HUES48 (cell line): ENCODE results near the gene IL10.

Experiments used
- H3K27ac ChIP-seq: one replicate; pipeline ENCODE4 v1.7.0; 2013; ENCODE audit warnings: low read depth, low read length, inconsistent platforms
- H3K27me3 ChIP-seq: 2 replicates; pipeline ENCODE4 v1.6.1; 2013; ENCODE audit warnings: mild to moderate bottlenecking, low read length; ENCODE audit not compliant: control insufficient read depth, insufficient read depth
- H3K36me3 ChIP-seq: 2 replicates; pipeline ENCODE4 v1.6.1; 2013; ENCODE audit warnings: low read length; ENCODE audit not compliant: control insufficient read depth, insufficient read depth
- H3K4me1 ChIP-seq: 2 replicates; pipeline ENCODE4 v1.6.1; 2013; ENCODE audit warnings: mild to moderate bottlenecking, low read length; ENCODE audit not compliant: control insufficient read depth, insufficient read depth
- H3K4me3 ChIP-seq: 2 replicates; pipeline ENCODE4 v1.5.1; 2013; ENCODE audit warnings: mild to moderate bottlenecking, low read depth, low read length
- H3K9ac ChIP-seq: 2 replicates; pipeline ENCODE4 v1.6.1; 2013; ENCODE audit warnings: mild to moderate bottlenecking, low read depth, low read length, moderate library complexity
- H3K9me3 ChIP-seq: 2 replicates; pipeline ENCODE4 v1.6.1; 2013; ENCODE audit warnings: low read length; ENCODE audit not compliant: control insufficient read depth, insufficient read depth

The IL10 gene

GRCh38 chr1:206772243-206772937, at the start of gene IL10:
IL10 (minus strand) TSS chr1:206772494; CDS start chr1:206772435, 59 bp downstream.
- Histone ChIP-seq H3K4me1 (peaks cover 15% of the 10 kb centered on the region), H3K27ac (no peak within 1 kb of the TSS), H3K9ac (no peak within 1 kb of the TSS)

GRCh38 chr1:206821493-206821892, 49.2 kb upstream of the IL10 start:
- no peak overlapping the region for H3K9ac ChIP-seq
- no peaks in the 10 kb centered on the region for H3K27me3 ChIP-seq
- no peaks in the 10 kb centered on the region for H3K36me3 ChIP-seq
- H3K4me1 ChIP-seq, result no peaks in the 10 kb centered on the region; the same call in 1 of the 2 replicates
- no peak overlapping the region for H3K27ac ChIP-seq
- H3K4me3 ChIP-seq, result no peak overlapping the region
- no peaks in the 10 kb centered on the region for H3K9me3 ChIP-seq

More at GRCh38 chr1:206772243-206772937, at the start of gene IL10:
- Histone ChIP-seq H3K36me3 (no peaks in the 10 kb centered on the region), H3K27me3 (no peaks in the 10 kb centered on the region), H3K4me3 (no peak within 1 kb of the TSS), H3K9me3 (no peaks in the 10 kb centered on the region)

- H3K27me3 ChIP-seq, result no peaks in the 10 kb centered on the region
- H3K9ac ChIP-seq, result no peak overlapping the region
- H3K4me3 ChIP-seq, result no peak overlapping the region
- no peaks in the 10 kb centered on the region for H3K36me3 ChIP-seq
- no peaks in the 10 kb centered on the region; the same call in 1 of the 2 replicates for H3K4me1 ChIP-seq
- H3K9me3 ChIP-seq, result no peaks in the 10 kb centered on the region
- no peak overlapping the region for H3K27ac ChIP-seq
Measured at GRCh38 chr1:206816390-206817287, 44.3 kb upstream of the IL10 start.

DNA sequence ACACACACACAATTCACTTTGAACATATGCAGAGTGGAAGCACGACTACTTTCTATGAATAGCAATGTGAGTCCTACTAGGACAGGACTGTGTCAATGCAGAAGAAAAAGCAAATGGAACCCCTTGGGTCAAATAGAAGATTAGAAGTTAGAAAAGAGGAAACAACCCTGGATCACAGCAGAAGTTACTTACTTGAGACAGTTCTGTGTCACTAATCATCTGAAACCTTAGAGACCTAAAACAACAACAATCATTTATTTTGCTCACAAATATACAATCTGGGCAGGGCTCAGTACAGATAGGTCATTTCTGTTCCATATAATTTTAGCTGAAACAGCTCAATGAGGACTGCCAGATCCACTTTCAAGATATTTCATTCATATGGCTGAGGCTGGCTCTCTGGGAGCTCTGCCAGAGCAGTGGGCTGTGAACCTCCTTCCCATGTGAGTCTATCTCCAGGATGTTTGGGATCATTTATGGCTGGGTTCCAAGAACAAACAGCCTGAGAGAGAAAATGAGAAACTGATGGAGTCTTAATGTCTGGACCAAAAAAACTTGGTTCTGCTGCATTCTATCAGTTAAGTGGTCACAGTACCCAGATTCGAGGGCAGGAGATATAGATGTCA, 42.5 kb upstream of the IL10 start:
- H3K9ac ChIP-seq, result no peak overlapping the region
- H3K27ac ChIP-seq, result no peak overlapping the region
- no peak overlapping the region for H3K4me3 ChIP-seq
- H3K4me1 ChIP-seq, result no peaks in the 10 kb centered on the region
- no peaks in the 10 kb centered on the region for H3K27me3 ChIP-seq
- H3K36me3 ChIP-seq, result no peaks in the 10 kb centered on the region
- H3K9me3 ChIP-seq, result no peaks in the 10 kb centered on the region

DNA sequence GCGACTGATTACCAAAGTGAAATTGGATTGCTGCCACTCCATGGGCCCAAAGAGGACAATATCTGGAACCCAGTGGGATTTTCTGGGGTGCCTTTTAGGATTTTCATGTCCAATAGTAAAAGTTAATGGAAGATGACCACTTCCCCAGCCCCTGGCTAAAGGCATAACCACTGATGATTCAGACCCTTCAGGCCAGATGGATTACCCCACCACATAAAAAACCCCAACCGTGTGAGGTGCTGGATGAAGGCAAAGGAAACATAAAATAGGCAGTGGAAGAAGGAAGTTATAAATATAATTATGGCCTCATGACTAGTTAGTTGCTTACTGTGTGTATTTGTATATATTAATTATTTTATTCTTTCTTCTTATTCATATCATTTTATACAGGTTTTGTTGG, 40.2 kb upstream of the IL10 start:
- H3K4me3 ChIP-seq, result no peak overlapping the region
- H3K27me3 ChIP-seq, result no peaks in the 10 kb centered on the region
- no peaks in the 10 kb centered on the region for H3K36me3 ChIP-seq
- H3K9ac ChIP-seq, result no peak overlapping the region
- no peaks in the 10 kb centered on the region for H3K9me3 ChIP-seq
- no peaks in the 10 kb centered on the region for H3K4me1 ChIP-seq
- H3K27ac ChIP-seq, result no peak overlapping the region

GRCh38 chr1:206809504-206810084, 37.3 kb upstream of the IL10 start:
- Histone ChIP-seq H3K9me3 (no peaks in the 10 kb centered on the region), H3K36me3 (no peaks in the 10 kb centered on the region), H3K9ac (no peak overlapping the region), H3K4me1 (no peaks in the 10 kb centered on the region), H3K27me3 (no peaks in the 10 kb centered on the region), H3K27ac (no peak overlapping the region), H3K4me3 (no peak overlapping the region)

- no peak overlapping the region for H3K9ac ChIP-seq
- H3K9me3 ChIP-seq, result no peaks in the 10 kb centered on the region
- no peaks in the 10 kb centered on the region for H3K27me3 ChIP-seq
- no peak overlapping the region for H3K4me3 ChIP-seq
- no peak overlapping the region for H3K27ac ChIP-seq
- no peaks in the 10 kb centered on the region for H3K36me3 ChIP-seq
- no peaks in the 10 kb centered on the region for H3K4me1 ChIP-seq
Measured at GRCh38 chr1:206808615-206809014, 36.3 kb upstream of the IL10 start.

- Histone ChIP-seq H3K27ac (no peak overlapping the region), H3K4me1 (no peaks in the 10 kb centered on the region), H3K36me3 (no peaks in the 10 kb centered on the region), H3K9me3 (no peaks in the 10 kb centered on the region), H3K9ac (no peak overlapping the region), H3K27me3 (no peaks in the 10 kb centered on the region), H3K4me3 (no peak overlapping the region)
Measured at GRCh38 chr1:206805357-206805756, 33.1 kb upstream of the IL10 start.

GRCh38 chr1:206804156-206804737, 32.0 kb upstream of the IL10 start:
- Histone ChIP-seq H3K4me1 (no peaks in the 10 kb centered on the region), H3K27ac (no peak overlapping the region), H3K9ac (no peak overlapping the region)

DNA sequence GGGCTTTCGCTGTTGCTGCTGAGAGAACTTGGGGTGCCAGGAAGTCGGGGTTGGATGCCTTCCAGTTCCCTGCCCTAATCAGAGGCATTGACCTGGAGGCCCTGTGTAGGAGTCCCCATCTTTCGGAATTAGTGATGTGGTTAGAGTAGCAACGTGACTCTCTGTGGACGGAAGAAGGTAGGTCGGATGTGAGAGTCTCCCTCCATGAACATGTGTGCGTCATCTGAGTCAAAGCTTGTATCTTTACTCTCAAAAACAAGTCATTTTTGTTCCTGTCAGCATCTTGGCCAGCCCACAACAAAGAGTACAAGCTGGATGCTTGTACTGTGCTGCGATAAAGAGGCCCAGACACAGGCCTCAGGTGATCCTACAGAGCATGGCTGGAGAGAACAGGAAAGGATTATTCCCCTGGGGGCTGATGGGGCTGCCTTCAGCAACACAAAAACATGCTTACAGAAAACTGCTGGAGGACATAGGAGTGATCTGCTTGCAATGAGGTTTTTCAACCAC, 31.0 kb upstream of the IL10 start:
- no peak overlapping the region for H3K27ac ChIP-seq

More at GRCh38 chr1:206804156-206804737, 32.0 kb upstream of the IL10 start:
- no peaks in the 10 kb centered on the region for H3K27me3 ChIP-seq
- H3K4me3 ChIP-seq, result no peak overlapping the region
- H3K36me3 ChIP-seq, result no peaks in the 10 kb centered on the region
- H3K9me3 ChIP-seq, result no peaks in the 10 kb centered on the region

More for the DNA sequence above, 31.0 kb upstream of the IL10 start:
- no peaks in the 10 kb centered on the region for H3K36me3 ChIP-seq
- H3K9me3 ChIP-seq, result no peaks in the 10 kb centered on the region
- no peaks in the 10 kb centered on the region for H3K4me1 ChIP-seq
- H3K9ac ChIP-seq, result no peak overlapping the region
- H3K27me3 ChIP-seq, result no peaks in the 10 kb centered on the region
- no peak overlapping the region for H3K4me3 ChIP-seq
